SKM-1 (cell line): ENCODE results near the gene PDP2.
"Not testable (repeated sequence)": the region's sequence is repeated elsewhere in the genome, so short reads cannot be mapped to it uniquely, and the experiment has no call there.

Experiments
- DNase-seq: peaks from one replicate; lab custom pipeline; 2025; ENCODE audit not compliant: unreplicated experiment; lab: John Stamatoyannopoulos, UW

Gene PDP2

GRCh38 chr16:66885491-66885890 is 5.2 kb downstream of the PDP2 start:
- DNase-seq: no peak

GRCh38 chr16:66886321-66886720 is 6.0 kb downstream of the PDP2 start:
- DNase-seq: no peak

GRCh38 chr16:66886914-66887313 is 6.6 kb downstream of the PDP2 start:
- no peak for DNase-seq

- DNase-seq: no peak
These were observed 8.6 kb downstream of the PDP2 start for GRCh38 chr16:66888647-66889615.

- no peak for DNase-seq
These were observed 9.3 kb downstream of the PDP2 start for GRCh38 chr16:66889622-66890021.

GRCh38 chr16:66890799-66891198 is 10.5 kb downstream of the PDP2 start:
- DNase-seq: no peak

- DNase-seq: no peak
These were observed 11.0 kb downstream of the PDP2 start for GRCh38 chr16:66891360-66891759.

- DNase-seq: no peak
These were observed 11.5 kb downstream of the PDP2 start for GRCh38 chr16:66891797-66892196.

- no peak for DNase-seq
These were observed 13.7 kb downstream of the PDP2 start for GRCh38 chr16:66894055-66894454.

GRCh38 chr16:66894948-66895688 is 14.8 kb downstream of the PDP2 start:
- peak; percentile 39 for DNase-seq

GRCh38 chr16:66895689-66895979 is 15.3 kb downstream of the PDP2 start:
- no peak for DNase-seq

- DNase-seq: no peak
These were observed 15.7 kb downstream of the PDP2 start for GRCh38 chr16:66895999-66896398.

- not testable (repeated sequence) for DNase-seq
These were observed 16.4 kb downstream of the PDP2 start for GRCh38 chr16:66896682-66897081.

- DNase-seq: no peak
These were observed 17.9 kb downstream of the PDP2 start for GRCh38 chr16:66898207-66898606.

- DNase-seq: no peak
These were observed 18.6 kb downstream of the PDP2 start for GRCh38 chr16:66898933-66899309.

- DNase-seq: peak; percentile 12
These were observed 19.1 kb downstream of the PDP2 start for GRCh38 chr16:66899310-66899944.

- no peak for DNase-seq
These were observed 19.8 kb downstream of the PDP2 start for GRCh38 chr16:66899945-66900710.

- DNase-seq: no peak
These were observed 20.6 kb downstream of the PDP2 start for GRCh38 chr16:66900721-66901441.

- DNase-seq: no peak
These were observed 21.3 kb downstream of the PDP2 start for GRCh38 chr16:66901626-66902025.
